Right lobe of liver (tissue), 6 donors: ENCODE results near the gene PZP. TPM values are rescaled to one million over a fixed set of nuclear protein-coding genes. Genes with fewer than 3 reads are reported as not detected.
"Not testable (repeated sequence)": the region's sequence is repeated elsewhere in the genome, so short reads cannot be mapped to it uniquely, and the experiment has no call there.

ENCODE experiments used
- ATAC-seq, 4 donors: fragments of 200-7000 bp; cut with Tn5 transposase; one replicate each; pipeline ENCODE4 v1.9.1; 2020; ENCODE audit warnings: mild to moderate bottlenecking in 4 of 4, moderate library complexity in 4 of 4
- DNase-seq, 3 donors: peaks; one replicate each; pipeline ENCODE4 v3.0.0-alpha.2; 2020
- H3K27ac ChIP-seq, 3 donors: fragments of 200-600 bp; one replicate each; pipeline ENCODE4 v1.8.0; 2022
- H3K27me3 ChIP-seq, 2 donors: fragments of 200-600 bp; one replicate each; pipeline ENCODE4 v1.8.0; 2022
- H3K36me3 ChIP-seq, 4 donors: fragments of 200-600 bp; sonication (generic) in 1 of 4; one replicate each; pipeline versions ENCODE4 v1.5.1 to v1.8.0; 2017 to 2022; ENCODE audit warnings: control low read depth in 1 of 4
- H3K4me1 ChIP-seq, 4 donors: fragments of 200-600 bp; sonication (generic) in 1 of 4; one replicate each; pipeline versions ENCODE4 v1.5.1 to v1.8.0; 2017 to 2022; ENCODE audit warnings: control low read depth in 1 of 4
- H3K4me3 ChIP-seq, 3 donors: fragments of 200-600 bp; one replicate each; pipeline ENCODE4 v1.8.0; 2022
- H3K9me3 ChIP-seq, 4 donors: fragments of 200-600 bp; sonication (generic) in 1 of 4; one replicate each; pipeline versions ENCODE4 v1.5.1 to v1.8.0; 2017 to 2022; ENCODE audit warnings: control low read depth in 1 of 4
- CTCF ChIP-seq, 4 donors: fragments of 200-600 bp in 3 of 4; fragments of 450-650 bp in 1 of 4; IDR thresholded peaks; one replicate each; pipeline versions ENCODE4 v1.5.1 to v1.8.0; 2016 to 2022; ENCODE audit warnings: antibody characterized with exemption in 4 of 4, mild to moderate bottlenecking in 2 of 4
- POLR2A ChIP-seq: fragments of 450-650 bp; IDR thresholded peaks from one replicate; pipeline ENCODE4 v1.6.1; 2017; ENCODE audit warnings: antibody characterized with exemption, mild to moderate bottlenecking
- WGBS: methylation state at CpG from one replicate; pipeline ENCODE4 v1.1.6; 2018; ENCODE audit warnings: low coverage, low lambda C conversion rate; ENCODE audit not compliant: insufficient coverage; ENCODE audit errors: missing lambda C conversion rate; 5-methylcytosine and 5-hydroxymethylcytosine counted together
- intact Hi-C, 2 donors: fragments of 100-400 bp; cut with DNase I; formaldehyde crosslinking; loops; one replicate each; pipeline versions ENCODE4 v1.11.2 to v1.14.1; 2022
- total RNA-seq, 6 experiments: library from RNA; depleted of rRNA in 2 of 6; stranded (reverse); fragments of >200 nt in 2 of 6; fragmentation: NEBNext Ultra II Directional in 3 of 6; extraction: Animal tissue kit (Norgen Biotek cat#: 25700) in 3 of 6; gene quantifications; one replicate each; pipeline versions ENCODE4 v1.1.0 to v1.2.4, GENCODE V29; 2016 to 2023
- donor health status: DM: no; HTN: yes; CAD: no.
- donor health status: DM: no; HTN: no; CAD: no.
- donor health status: DM: no; HTN: no; CAD: no.
- donor health status: DM: no; HTN: yes; CAD: no.
- donor health status: DM: no; HTN: yes; CAD: no.

Gene PZP
- total RNA-seq, 6 experiments from 2014 or later: 0.86 to 158 (median 11.1) TPM

GRCh38 chr12:9253464-9253863 lies 45.3 kb upstream of the PZP start:
- no peak overlapping the region for H3K27ac ChIP-seq
- TF ChIP-seq CTCF (IDR thresholded peaks at IDR 0.05): no peak
- TF ChIP-seq POLR2A: no peak
- H3K4me1 ChIP-seq: no peaks in the 10 kb centered on the region
- no peak for DNase-seq
- no peaks in the 10 kb centered on the region for H3K36me3 ChIP-seq
- H3K27me3 ChIP-seq: no peaks in the 10 kb centered on the region
- WGBS: 47% methylated on average over 4 of the region's 5 CpGs
- ATAC-seq: no peak
- intact Hi-C loops: no loop called here
- H3K4me3 ChIP-seq: no peak overlapping the region
- H3K9me3 ChIP-seq: no peaks in the 10 kb centered on the region

DNA sequence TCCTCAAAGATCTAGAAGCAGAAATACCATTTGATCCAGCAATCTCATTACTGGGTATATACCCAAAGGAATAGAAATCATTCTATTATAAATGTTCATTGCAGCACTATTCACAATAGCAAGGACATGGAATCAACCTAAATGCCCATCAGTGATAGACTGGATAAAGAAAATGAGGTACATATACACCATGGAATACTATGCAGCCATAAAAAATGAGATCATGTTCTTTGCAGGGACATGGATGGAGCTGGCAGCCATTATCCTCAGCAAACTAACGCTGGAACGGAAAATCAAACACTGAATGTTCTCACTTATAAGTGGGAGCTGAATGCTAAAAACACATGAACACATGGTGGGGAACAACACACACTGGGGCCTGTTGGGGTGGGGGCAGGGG lies 44.6 kb upstream of the PZP start:
- H3K4me1 ChIP-seq, DNase-seq, ATAC-seq, H3K36me3 ChIP-seq, H3K27me3 ChIP-seq, intact Hi-C loops, H3K4me3 ChIP-seq, H3K9me3 ChIP-seq, H3K27ac ChIP-seq: not testable (repeated sequence)
- 84% methylated on average over 2 of the region's 2 CpGs for WGBS

DNA sequence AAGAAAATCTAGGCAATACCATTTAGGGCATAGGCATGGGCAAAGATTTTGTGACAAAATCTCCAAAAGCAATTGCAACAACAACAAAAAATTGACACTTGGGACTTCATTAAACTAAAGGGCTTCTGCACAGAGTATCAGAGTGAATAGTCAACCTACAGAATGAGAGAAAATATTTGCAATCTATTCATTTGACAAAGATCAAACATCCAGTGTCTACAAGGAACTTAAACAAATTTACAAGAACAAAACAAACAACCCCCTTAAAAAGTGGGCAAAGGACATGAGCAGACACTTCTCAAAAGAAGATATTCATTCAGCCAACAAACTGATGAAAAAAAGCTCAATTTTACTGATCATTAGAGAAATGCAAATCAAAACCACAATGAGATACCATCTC lies 44.1 kb upstream of the PZP start:
- H3K27ac ChIP-seq: no peak overlapping the region
- intact Hi-C loops: no loop called here
- DNase-seq: no peak
- H3K4me3 ChIP-seq: no peak overlapping the region
- no peak for ATAC-seq
- H3K36me3 ChIP-seq: no peaks in the 10 kb centered on the region
- H3K27me3 ChIP-seq: no peaks in the 10 kb centered on the region
- no peaks in the 10 kb centered on the region for H3K9me3 ChIP-seq
- no peak for TF ChIP-seq POLR2A
- no peak for TF ChIP-seq CTCF (IDR thresholded peaks at IDR 0.05)
- H3K4me1 ChIP-seq: no peaks in the 10 kb centered on the region

GRCh38 chr12:9248435-9248834 lies 40.2 kb upstream of the PZP start:
- Histone ChIP-seq H3K36me3 (no peaks in the 10 kb centered on the region), H3K4me1 (peaks cover 0 to 15% (median 3%) of the 10 kb centered on the region in 4 donors), H3K27me3 (no peaks in the 10 kb centered on the region), H3K9me3 (no peaks in the 10 kb centered on the region), H3K27ac (no peak overlapping the region), H3K4me3 (no peak overlapping the region)
- DNase-seq (no peak), ATAC-seq (peak; percentile 28 to 65 (median 50))
- TF ChIP-seq POLR2A (no peak), CTCF (IDR thresholded peaks at IDR 0.05) (no peak)
- 29% methylated on average over 3 of the region's 3 CpGs for WGBS
- intact Hi-C loops: no loop called here

- H3K36me3 ChIP-seq: no peaks in the 10 kb centered on the region
- H3K9me3 ChIP-seq: no peaks in the 10 kb centered on the region
- no peak overlapping the region for H3K4me3 ChIP-seq
- ATAC-seq (peak; percentile 64 to 80 (median 72)), DNase-seq (peak in 2 of 3 donors; percentile 60 to 76)
- TF ChIP-seq POLR2A: peak; percentile 12
- no peak for TF ChIP-seq CTCF (IDR thresholded peaks at IDR 0.05)
- WGBS: 20% methylated on average over 5 of the region's 6 CpGs
- intact Hi-C loops: no loop called here
- peak overlapping the region; percentile 53 to 76 (median 69) for H3K27ac ChIP-seq
- no peaks in the 10 kb centered on the region for H3K27me3 ChIP-seq
- H3K4me1 ChIP-seq: peaks cover 0 to 25% (median 3%) of the 10 kb centered on the region in 4 donors
These were observed 36.7 kb upstream of the PZP start for GRCh38 chr12:9244894-9245293.
